Fibroblast of the conjunctiva (primary cell): Measurements from ENCODE around the gene CGB2.
"Not testable (repeated sequence)": the region's sequence is repeated elsewhere in the genome, so short reads cannot be mapped to it uniquely, and the experiment has no call there.

Experiments
- DNase-seq: peaks from one replicate; pipeline ENCODE4 v3.0.0-alpha.2; 2010; ENCODE audit warnings: low read depth

The CGB2 gene

GRCh38 chr19:49038111-49038510 is 6.4 kb downstream of the CGB2 start:
- not testable (repeated sequence) for DNase-seq

- not testable (repeated sequence) for DNase-seq
These were observed 7.0 kb downstream of the CGB2 start for GRCh38 chr19:49038557-49039276.

GRCh38 chr19:49039736-49040135 is 8.0 kb downstream of the CGB2 start:
- not testable (repeated sequence) for DNase-seq

GRCh38 chr19:49042177-49042576 is 10.5 kb downstream of the CGB2 start:
- DNase-seq: no peak

GRCh38 chr19:49042666-49043065 is 11.0 kb downstream of the CGB2 start:
- DNase-seq: not testable (repeated sequence)

- not testable (repeated sequence) for DNase-seq
These were observed 11.9 kb downstream of the CGB2 start, which contains the start of gene CGB5 for GRCh38 chr19:49043548-49043947. Gene CGB5 (plus strand): TSS chr19:49043848. CDS start chr19:49044210, 362 bp downstream.

- DNase-seq: not testable (repeated sequence)
These were observed 17.3 kb downstream of the CGB2 start, which contains the start of gene CGB8 for GRCh38 chr19:49049011-49049410. Gene CGB8 (minus strand): TSS chr19:49049111. CDS start chr19:49048739, 372 bp downstream.

GRCh38 chr19:49049834-49050233 is 18.1 kb downstream of the CGB2 start:
- not testable (repeated sequence) for DNase-seq

- DNase-seq: not testable (repeated sequence)
These were observed 18.8 kb downstream of the CGB2 start for GRCh38 chr19:49050376-49051033.

GRCh38 chr19:49056101-49056901 is 24.6 kb downstream of the CGB2 start:
- DNase-seq: no peak

- not testable (repeated sequence) for DNase-seq
These were observed 25.4 kb downstream of the CGB2 start for GRCh38 chr19:49056902-49057596.

GRCh38 chr19:49057636-49058234 is 26.0 kb downstream of the CGB2 start, which contains the start of gene CGB7:
Gene CGB7 (minus strand): TSS chr19:49057749. CDS start chr19:49055375, 2,374 bp downstream.
- peak; percentile 16 for DNase-seq

GRCh38 chr19:49058562-49058961 is 26.9 kb downstream of the CGB2 start:
- DNase-seq: no peak

GRCh38 chr19:49059053-49059452 is 27.4 kb downstream of the CGB2 start:
- DNase-seq: no peak

- no peak for DNase-seq
These were observed 29.3 kb downstream of the CGB2 start for GRCh38 chr19:49061000-49061399.

GRCh38 chr19:49061445-49061844 is 29.8 kb downstream of the CGB2 start:
- no peak for DNase-seq

GRCh38 chr19:49064029-49064629 is 32.4 kb downstream of the CGB2 start:
- DNase-seq: no peak

- no peak for DNase-seq
These were observed 33.3 kb downstream of the CGB2 start, which contains the start of gene NTF4 for GRCh38 chr19:49064768-49065611. Gene NTF4 (minus strand): TSS chr19:49064818. CDS start chr19:49061997, 2,821 bp downstream.

GRCh38 chr19:49065905-49066512 is 34.3 kb downstream of the CGB2 start:
- no peak for DNase-seq
